ENCODE measurements around the gene PRKN.

PRKN gene

GRCh38 chr6:162435071-162435470, 292.5 kb downstream of the PRKN start:
- TF ChIP-seq CTCF (IDR thresholded peaks at IDR 0.05) (no peak), ZFX (IDR thresholded peaks at IDR 0.05; ENCODE audit: borderline replicate concordance) (no peak)
- no peak overlapping the region for H3K27ac ChIP-seq

- TF ChIP-seq CTCF (IDR thresholded peaks at IDR 0.05) (no peak), ZFX (IDR thresholded peaks at IDR 0.05; ENCODE audit: borderline replicate concordance) (no peak)
Observed at GRCh38 chr6:162421004-162421403, 306.6 kb downstream of the PRKN start.

GRCh38 chr6:162416831-162417537, 310.6 kb downstream of the PRKN start:
- H3K27ac ChIP-seq: no peak overlapping the region
- TF ChIP-seq ZFX (IDR thresholded peaks at IDR 0.05; ENCODE audit: borderline replicate concordance) (no peak), CTCF (IDR thresholded peaks at IDR 0.05) (peak; percentile 75)

More at GRCh38 chr6:162421004-162421403, 306.6 kb downstream of the PRKN start:
- H3K27ac ChIP-seq: no peak overlapping the region

GRCh38 chr6:162416307-162416706, 311.3 kb downstream of the PRKN start:
- TF ChIP-seq ZFX (IDR thresholded peaks at IDR 0.05; ENCODE audit: borderline replicate concordance) (no peak), CTCF (IDR thresholded peaks at IDR 0.05) (no peak)
- H3K27ac ChIP-seq: no peak overlapping the region

- TF ChIP-seq CTCF (IDR thresholded peaks at IDR 0.05) (no peak), ZFX (IDR thresholded peaks at IDR 0.05; ENCODE audit: borderline replicate concordance) (no peak)
- no peak overlapping the region for H3K27ac ChIP-seq
Observed at GRCh38 chr6:162409741-162410691, 317.6 kb downstream of the PRKN start.

- no peak overlapping the region for H3K27ac ChIP-seq
- TF ChIP-seq CTCF (IDR thresholded peaks at IDR 0.05) (no peak), ZFX (IDR thresholded peaks at IDR 0.05; ENCODE audit: borderline replicate concordance) (no peak)
Observed at GRCh38 chr6:162408826-162409535, 318.6 kb downstream of the PRKN start.

Measured in 22Rv1 (cell line).